GM23338 (cell line): ENCODE data around the gene MRNIP.

Source experiments
- CREB1 ChIP-seq: fragments of 250-450 bp; sonication (Bioruptor Pico); IDR thresholded peaks from 2 replicates; pipeline ENCODE4 v1.5.0; 2020; ENCODE audit warnings: low read depth, mild to moderate bottlenecking, moderate library complexity
- ETS1 ChIP-seq: IDR thresholded peaks from 2 replicates; pipeline ENCODE4 v1.6.1; 2016; ENCODE audit warnings: antibody characterized with exemption
- EZH2 ChIP-seq: fragments of 200-600 bp; sonication (generic); IDR thresholded peaks from one replicate; pipeline ENCODE4 v1.8.0; 2017; ENCODE audit warnings: antibody characterized with exemption, mild to moderate bottlenecking, low read depth; ENCODE audit not compliant: unreplicated experiment
- EZH2phosphoT487 ChIP-seq: fragments of 200-600 bp; sonication (generic); IDR thresholded peaks from one replicate; pipeline ENCODE4 v1.8.1; 2018; ENCODE audit warnings: antibody characterized with exemption; ENCODE audit not compliant: unreplicated experiment
- JUNB ChIP-seq: IDR thresholded peaks from one replicate; pipeline ENCODE4 v1.6.1; 2016; ENCODE audit warnings: antibody characterized with exemption; ENCODE audit not compliant: unreplicated experiment
- POLR2AphosphoS5 ChIP-seq: IDR thresholded peaks from 2 replicates; pipeline ENCODE4 v1.6.1; 2016; ENCODE audit warnings: antibody characterized with exemption, low read depth
- STAT1 ChIP-seq: IDR thresholded peaks from one replicate; pipeline ENCODE4 v1.6.1; 2016; ENCODE audit warnings: antibody characterized with exemption; ENCODE audit not compliant: unreplicated experiment
- ZNF114 ChIP-seq: fragments of 250-450 bp; sonication (Bioruptor Pico); IDR thresholded peaks from 2 replicates; pipeline ENCODE4 v1.5.0; 2020; ENCODE audit warnings: mild to moderate bottlenecking, moderate library complexity
- TF ChIP-seq, protein P1 (sequence below), 2 experiments: fragments of 200-600 bp in 1 of 2; sonication (generic) in 1 of 2; conservative IDR thresholded peaks; 2 replicates each; pipeline versions ENCODE4 v1.5.1 to v1.6.1; 2016 to 2017; ENCODE audit warnings: antibody characterized with exemption in 2 of 2, low read depth in 2 of 2, mild to moderate bottlenecking in 2 of 2, moderate library complexity in 1 of 2
- TF ChIP-seq, protein P2 (sequence below): IDR thresholded peaks from one replicate; pipeline ENCODE4 v1.6.1; 2018; ENCODE audit warnings: antibody characterized with exemption; ENCODE audit not compliant: unreplicated experiment
- TF ChIP-seq, protein P3 (sequence below): fragments of 250-450 bp; sonication (Bioruptor Pico); IDR thresholded peaks from 2 replicates; pipeline ENCODE4 v1.5.0; 2020; ENCODE audit warnings: mild to moderate bottlenecking, moderate library complexity

DNA sequence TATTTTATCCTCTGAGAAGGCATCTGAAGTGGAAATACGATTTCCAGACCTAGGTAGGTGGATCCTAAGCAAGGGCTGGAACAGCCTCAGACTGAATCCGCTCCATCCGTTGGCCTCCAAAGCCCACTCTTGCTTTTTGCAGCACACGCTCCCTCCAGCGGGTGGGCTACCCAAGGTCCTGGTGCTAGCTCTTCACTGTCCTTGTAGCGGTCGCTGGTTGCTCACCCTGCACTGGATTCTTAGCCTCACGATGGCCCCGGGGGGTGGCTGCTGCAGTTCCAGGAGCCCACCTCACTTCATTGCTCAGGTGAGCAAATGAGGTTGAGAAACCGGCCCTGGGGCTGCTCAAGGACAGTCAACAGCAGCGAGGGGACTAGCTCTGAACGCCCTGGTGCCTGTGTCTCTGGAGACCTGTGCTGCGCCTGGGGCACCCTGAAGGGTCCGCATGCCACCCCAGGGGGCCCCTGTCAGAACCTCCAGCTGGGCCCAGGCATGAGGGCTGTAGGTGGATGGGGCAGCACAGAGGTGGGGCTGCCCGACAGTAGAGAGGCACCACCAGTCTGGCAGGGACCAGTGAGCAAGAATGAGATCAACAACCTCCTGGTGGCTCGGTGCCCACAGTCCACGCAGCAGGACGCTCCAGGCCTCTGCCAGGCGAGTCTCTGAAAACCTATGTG lies 56.3 kb downstream of the MRNIP start:
- TF ChIP-seq EZH2 (no peak), JUNB (no peak), CREB1 (no peak), POLR2AphosphoS5 (no peak), EZH2phosphoT487 (no peak), STAT1 (no peak), ZNF114 (CRISPR knock-in tag) (no peak), ETS1 (no peak)
- TF ChIP-seq, protein P1, sequence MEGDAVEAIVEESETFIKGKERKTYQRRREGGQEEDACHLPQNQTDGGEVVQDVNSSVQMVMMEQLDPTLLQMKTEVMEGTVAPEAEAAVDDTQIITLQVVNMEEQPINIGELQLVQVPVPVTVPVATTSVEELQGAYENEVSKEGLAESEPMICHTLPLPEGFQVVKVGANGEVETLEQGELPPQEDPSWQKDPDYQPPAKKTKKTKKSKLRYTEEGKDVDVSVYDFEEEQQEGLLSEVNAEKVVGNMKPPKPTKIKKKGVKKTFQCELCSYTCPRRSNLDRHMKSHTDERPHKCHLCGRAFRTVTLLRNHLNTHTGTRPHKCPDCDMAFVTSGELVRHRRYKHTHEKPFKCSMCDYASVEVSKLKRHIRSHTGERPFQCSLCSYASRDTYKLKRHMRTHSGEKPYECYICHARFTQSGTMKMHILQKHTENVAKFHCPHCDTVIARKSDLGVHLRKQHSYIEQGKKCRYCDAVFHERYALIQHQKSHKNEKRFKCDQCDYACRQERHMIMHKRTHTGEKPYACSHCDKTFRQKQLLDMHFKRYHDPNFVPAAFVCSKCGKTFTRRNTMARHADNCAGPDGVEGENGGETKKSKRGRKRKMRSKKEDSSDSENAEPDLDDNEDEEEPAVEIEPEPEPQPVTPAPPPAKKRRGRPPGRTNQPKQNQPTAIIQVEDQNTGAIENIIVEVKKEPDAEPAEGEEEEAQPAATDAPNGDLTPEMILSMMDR (conservative IDR thresholded peaks at IDR 0.05; ENCODE audit: low read depth in 2 of 2) = no peak
- TF ChIP-seq, protein P2, sequence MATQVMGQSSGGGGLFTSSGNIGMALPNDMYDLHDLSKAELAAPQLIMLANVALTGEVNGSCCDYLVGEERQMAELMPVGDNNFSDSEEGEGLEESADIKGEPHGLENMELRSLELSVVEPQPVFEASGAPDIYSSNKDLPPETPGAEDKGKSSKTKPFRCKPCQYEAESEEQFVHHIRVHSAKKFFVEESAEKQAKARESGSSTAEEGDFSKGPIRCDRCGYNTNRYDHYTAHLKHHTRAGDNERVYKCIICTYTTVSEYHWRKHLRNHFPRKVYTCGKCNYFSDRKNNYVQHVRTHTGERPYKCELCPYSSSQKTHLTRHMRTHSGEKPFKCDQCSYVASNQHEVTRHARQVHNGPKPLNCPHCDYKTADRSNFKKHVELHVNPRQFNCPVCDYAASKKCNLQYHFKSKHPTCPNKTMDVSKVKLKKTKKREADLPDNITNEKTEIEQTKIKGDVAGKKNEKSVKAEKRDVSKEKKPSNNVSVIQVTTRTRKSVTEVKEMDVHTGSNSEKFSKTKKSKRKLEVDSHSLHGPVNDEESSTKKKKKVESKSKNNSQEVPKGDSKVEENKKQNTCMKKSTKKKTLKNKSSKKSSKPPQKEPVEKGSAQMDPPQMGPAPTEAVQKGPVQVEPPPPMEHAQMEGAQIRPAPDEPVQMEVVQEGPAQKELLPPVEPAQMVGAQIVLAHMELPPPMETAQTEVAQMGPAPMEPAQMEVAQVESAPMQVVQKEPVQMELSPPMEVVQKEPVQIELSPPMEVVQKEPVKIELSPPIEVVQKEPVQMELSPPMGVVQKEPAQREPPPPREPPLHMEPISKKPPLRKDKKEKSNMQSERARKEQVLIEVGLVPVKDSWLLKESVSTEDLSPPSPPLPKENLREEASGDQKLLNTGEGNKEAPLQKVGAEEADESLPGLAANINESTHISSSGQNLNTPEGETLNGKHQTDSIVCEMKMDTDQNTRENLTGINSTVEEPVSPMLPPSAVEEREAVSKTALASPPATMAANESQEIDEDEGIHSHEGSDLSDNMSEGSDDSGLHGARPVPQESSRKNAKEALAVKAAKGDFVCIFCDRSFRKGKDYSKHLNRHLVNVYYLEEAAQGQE = no peak
- TF ChIP-seq, protein P3, sequence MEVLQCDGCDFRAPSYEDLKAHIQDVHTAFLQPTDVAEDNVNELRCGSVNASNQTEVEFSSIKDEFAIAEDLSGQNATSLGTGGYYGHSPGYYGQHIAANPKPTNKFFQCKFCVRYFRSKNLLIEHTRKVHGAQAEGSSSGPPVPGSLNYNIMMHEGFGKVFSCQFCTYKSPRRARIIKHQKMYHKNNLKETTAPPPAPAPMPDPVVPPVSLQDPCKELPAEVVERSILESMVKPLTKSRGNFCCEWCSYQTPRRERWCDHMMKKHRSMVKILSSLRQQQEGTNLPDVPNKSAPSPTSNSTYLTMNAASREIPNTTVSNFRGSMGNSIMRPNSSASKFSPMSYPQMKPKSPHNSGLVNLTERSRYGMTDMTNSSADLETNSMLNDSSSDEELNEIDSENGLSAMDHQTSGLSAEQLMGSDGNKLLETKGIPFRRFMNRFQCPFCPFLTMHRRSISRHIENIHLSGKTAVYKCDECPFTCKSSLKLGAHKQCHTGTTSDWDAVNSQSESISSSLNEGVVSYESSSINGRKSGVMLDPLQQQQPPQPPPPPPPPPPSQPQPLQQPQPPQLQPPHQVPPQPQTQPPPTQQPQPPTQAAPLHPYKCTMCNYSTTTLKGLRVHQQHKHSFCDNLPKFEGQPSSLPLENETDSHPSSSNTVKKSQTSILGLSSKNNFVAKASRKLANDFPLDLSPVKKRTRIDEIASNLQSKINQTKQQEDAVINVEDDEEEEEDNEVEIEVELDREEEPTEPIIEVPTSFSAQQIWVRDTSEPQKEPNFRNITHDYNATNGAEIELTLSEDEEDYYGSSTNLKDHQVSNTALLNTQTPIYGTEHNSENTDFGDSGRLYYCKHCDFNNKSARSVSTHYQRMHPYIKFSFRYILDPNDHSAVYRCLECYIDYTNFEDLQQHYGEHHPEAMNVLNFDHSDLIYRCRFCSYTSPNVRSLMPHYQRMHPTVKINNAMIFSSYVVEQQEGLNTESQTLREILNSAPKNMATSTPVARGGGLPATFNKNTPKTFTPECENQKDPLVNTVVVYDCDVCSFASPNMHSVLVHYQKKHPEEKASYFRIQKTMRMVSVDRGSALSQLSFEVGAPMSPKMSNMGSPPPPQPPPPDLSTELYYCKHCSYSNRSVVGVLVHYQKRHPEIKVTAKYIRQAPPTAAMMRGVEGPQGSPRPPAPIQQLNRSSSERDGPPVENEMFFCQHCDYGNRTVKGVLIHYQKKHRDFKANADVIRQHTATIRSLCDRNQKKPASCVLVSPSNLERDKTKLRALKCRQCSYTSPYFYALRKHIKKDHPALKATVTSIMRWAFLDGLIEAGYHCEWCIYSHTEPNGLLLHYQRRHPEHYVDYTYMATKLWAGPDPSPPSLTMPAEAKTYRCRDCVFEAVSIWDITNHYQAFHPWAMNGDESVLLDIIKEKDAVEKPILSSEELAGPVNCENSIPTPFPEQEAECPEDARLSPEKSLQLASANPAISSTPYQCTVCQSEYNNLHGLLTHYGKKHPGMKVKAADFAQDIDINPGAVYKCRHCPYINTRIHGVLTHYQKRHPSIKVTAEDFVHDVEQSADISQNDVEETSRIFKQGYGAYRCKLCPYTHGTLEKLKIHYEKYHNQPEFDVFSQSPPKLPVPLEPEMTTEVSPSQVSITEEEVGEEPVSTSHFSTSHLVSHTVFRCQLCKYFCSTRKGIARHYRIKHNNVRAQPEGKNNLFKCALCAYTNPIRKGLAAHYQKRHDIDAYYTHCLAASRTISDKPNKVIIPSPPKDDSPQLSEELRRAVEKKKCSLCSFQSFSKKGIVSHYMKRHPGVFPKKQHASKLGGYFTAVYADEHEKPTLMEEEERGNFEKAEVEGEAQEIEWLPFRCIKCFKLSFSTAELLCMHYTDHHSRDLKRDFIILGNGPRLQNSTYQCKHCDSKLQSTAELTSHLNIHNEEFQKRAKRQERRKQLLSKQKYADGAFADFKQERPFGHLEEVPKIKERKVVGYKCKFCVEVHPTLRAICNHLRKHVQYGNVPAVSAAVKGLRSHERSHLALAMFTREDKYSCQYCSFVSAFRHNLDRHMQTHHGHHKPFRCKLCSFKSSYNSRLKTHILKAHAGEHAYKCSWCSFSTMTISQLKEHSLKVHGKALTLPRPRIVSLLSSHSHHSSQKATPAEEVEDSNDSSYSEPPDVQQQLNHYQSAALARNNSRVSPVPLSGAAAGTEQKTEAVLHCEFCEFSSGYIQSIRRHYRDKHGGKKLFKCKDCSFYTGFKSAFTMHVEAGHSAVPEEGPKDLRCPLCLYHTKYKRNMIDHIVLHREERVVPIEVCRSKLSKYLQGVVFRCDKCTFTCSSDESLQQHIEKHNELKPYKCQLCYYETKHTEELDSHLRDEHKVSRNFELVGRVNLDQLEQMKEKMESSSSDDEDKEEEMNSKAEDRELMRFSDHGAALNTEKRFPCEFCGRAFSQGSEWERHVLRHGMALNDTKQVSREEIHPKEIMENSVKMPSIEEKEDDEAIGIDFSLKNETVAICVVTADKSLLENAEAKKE (CRISPR knock-in tag) = no peak
